ENCODE data around the gene NMD3.

DNA sequence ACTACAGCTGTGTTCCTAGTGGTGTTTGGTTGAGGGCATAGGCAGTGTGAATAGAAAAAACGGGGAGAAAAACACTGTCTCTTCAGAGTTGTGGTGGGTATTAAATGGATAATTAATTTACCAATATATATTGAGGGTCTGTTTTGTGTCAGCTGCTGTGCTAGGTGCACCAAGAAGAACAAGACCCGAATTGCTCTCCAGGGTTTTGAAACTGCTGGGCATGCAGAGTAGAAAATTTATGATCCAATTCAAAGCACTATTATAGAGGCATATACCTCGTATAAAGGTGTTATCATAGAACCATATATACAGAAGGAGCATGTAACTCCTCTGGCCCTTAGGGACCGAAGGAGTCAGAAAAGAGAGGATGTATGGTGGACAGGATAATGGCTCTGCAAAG, 1.6 kb upstream of the NMD3 start:
- no peak for TF ChIP-seq SUZ12 (IDR thresholded peaks at IDR 0.05; ENCODE audit: extremely low read depth, insufficient read depth, insufficient read length)
- TF ChIP-seq YY1 (IDR thresholded peaks at IDR 0.05; ENCODE audit: insufficient read depth, insufficient read length) = no peak
- no peak for TF ChIP-seq ZNF274 (IDR thresholded peaks at IDR 0.05; ENCODE audit: low read depth, low read length)
